CD14-positive monocyte (primary cell): ENCODE results near the gene PRLR. TPM values are rescaled to one million over a fixed set of nuclear protein-coding genes. Genes with fewer than 3 reads are reported as not detected.

Experiments used
- DNase-seq, 3 donors: peaks; one replicate each; pipeline ENCODE4 v3.0.0-alpha.2; 2011 to 2022
- H2AFZ ChIP-seq: 2 replicates; pipeline ENCODE4 v1.6.0; 2012; ENCODE audit warnings: mild to moderate bottlenecking, low read depth, low read length, inconsistent platforms; ENCODE audit not compliant: insufficient read depth, poor library complexity, severe bottlenecking
- H3K27ac ChIP-seq, 2 donors: 1 replicate in 1 of 2; 2 replicates in 1 of 2; pipeline ENCODE4 v1.5.1; 2012 to 2013; ENCODE audit warnings: low read length in 2 of 2, control low read depth in 1 of 2, inconsistent platforms in 1 of 2, low read depth in 1 of 2, mild to moderate bottlenecking in 1 of 2
- H3K27me3 ChIP-seq, 2 donors: one replicate each; pipeline versions ENCODE4 v1.6.0 to v1.6.1; 2011 to 2013; ENCODE audit warnings: low read length in 2 of 2; ENCODE audit not compliant: control insufficient read depth in 2 of 2, insufficient read depth in 2 of 2
- H3K36me3 ChIP-seq, 2 donors: replicated peaks in 1 of 2; 1 replicate in 1 of 2; 2 replicates in 1 of 2; pipeline versions ENCODE4 v1.5.1 to v1.6.1; 2012 to 2013; ENCODE audit warnings: low read length in 2 of 2, control low read depth in 1 of 2, inconsistent platforms in 1 of 2, mild to moderate bottlenecking in 1 of 2; ENCODE audit not compliant: insufficient read depth in 2 of 2, control insufficient read depth in 1 of 2
- H3K4me1 ChIP-seq, 2 donors: 1 replicate in 1 of 2; 2 replicates in 1 of 2; pipeline versions ENCODE4 v1.5.1 to v1.6.1; 2012 to 2013; ENCODE audit warnings: low read length in 2 of 2, control low read depth in 1 of 2, inconsistent platforms in 1 of 2, mild to moderate bottlenecking in 1 of 2, moderate library complexity in 1 of 2; ENCODE audit not compliant: insufficient read depth in 2 of 2, control insufficient read depth in 1 of 2
- H3K4me2 ChIP-seq: replicated peaks from 2 replicates; pipeline ENCODE3; 2012; ENCODE audit warnings: low read length, moderate library complexity, mild to moderate bottlenecking; ENCODE audit not compliant: poor library complexity, severe bottlenecking; ENCODE audit errors: extremely low read depth
- H3K4me3 ChIP-seq, 3 experiments: fragments of 200-600 bp in 1 of 3; sonication (generic) in 1 of 3; replicated peaks in 1 of 3; 1 replicate in 2 of 3; 2 replicates in 1 of 3; pipeline ENCODE4 v1.5.1; 2011 to 2013; ENCODE audit warnings: low read length in 3 of 3, mild to moderate bottlenecking in 3 of 3, control low read depth in 2 of 3, low read depth in 2 of 3, inconsistent platforms in 1 of 3, moderate library complexity in 1 of 3
- H3K79me2 ChIP-seq: 2 replicates; pipeline ENCODE4 v1.6.0; 2012; ENCODE audit warnings: mild to moderate bottlenecking, control low read depth, inconsistent platforms, low read length, moderate library complexity; ENCODE audit not compliant: insufficient read depth
- H3K9ac ChIP-seq: 2 replicates; pipeline ENCODE4 v1.6.0; 2017; ENCODE audit warnings: low read length, mild to moderate bottlenecking; ENCODE audit not compliant: insufficient read depth, poor library complexity, severe bottlenecking
- H3K9me3 ChIP-seq, 2 donors: replicated peaks in 1 of 2; 1 replicate in 1 of 2; 2 replicates in 1 of 2; pipeline versions ENCODE4 v1.5.1 to v1.6.1; 2012 to 2013; ENCODE audit warnings: low read length in 2 of 2, control low read depth in 1 of 2; ENCODE audit not compliant: control insufficient read depth in 1 of 2, insufficient read depth in 1 of 2
- H4K20me1 ChIP-seq: 2 replicates; pipeline ENCODE4 v1.6.0; 2012; ENCODE audit warnings: mild to moderate bottlenecking, low read length, control low read depth, moderate library complexity; ENCODE audit not compliant: insufficient read depth
- H3K27ac Mint-ChIP-seq, 7 donors: one replicate each; pipeline ENCODE4 v1.8.0; 2020; ENCODE audit warnings: mild to moderate bottlenecking in 7 of 7, mixed read lengths in 7 of 7, moderate library complexity in 6 of 7, inconsistent platforms in 2 of 7
- H3K27me3 Mint-ChIP-seq, 3 donors: one replicate each; pipeline ENCODE4 v1.8.0; 2021 to 2022; ENCODE audit warnings: low read depth in 3 of 3, mild to moderate bottlenecking in 3 of 3, mixed read lengths in 3 of 3, moderate library complexity in 3 of 3, inconsistent platforms in 1 of 3
- H3K36me3 Mint-ChIP-seq, 2 donors: one replicate each; pipeline ENCODE4 v1.8.0; 2020; ENCODE audit warnings: mixed read lengths in 2 of 2, inconsistent platforms in 1 of 2, mild to moderate bottlenecking in 1 of 2
- H3K4me1 Mint-ChIP-seq: one replicate; pipeline ENCODE4 v1.8.0; 2020; ENCODE audit warnings: mild to moderate bottlenecking, mixed read lengths
- H3K4me3 Mint-ChIP-seq, 2 donors: one replicate each; pipeline ENCODE4 v1.8.0; 2020; ENCODE audit warnings: mild to moderate bottlenecking in 2 of 2, mixed read lengths in 2 of 2, moderate library complexity in 1 of 2
- H3K9me3 Mint-ChIP-seq, 7 donors: one replicate each; pipeline ENCODE4 v1.8.0; 2020 to 2022; ENCODE audit warnings: mixed read lengths in 7 of 7, mild to moderate bottlenecking in 6 of 7, moderate library complexity in 6 of 7, inconsistent platforms in 2 of 7
- WGBS: methylation state at CpG from one replicate; pipeline ENCODE4 v1.1.5; 2013; ENCODE audit warnings: missing lambda C conversion rate; ENCODE audit not compliant: insufficient coverage; 5-methylcytosine and 5-hydroxymethylcytosine counted together
- intact Hi-C, 2 donors: fragments of 100-400 bp; cut with micrococcal nuclease; formaldehyde crosslinking; loops; one replicate each; pipeline versions ENCODE4 v1.15.0 to v1.15.1; 2023
- polyA plus RNA-seq, 3 donors: library from polyadenylated mRNA; depleted of rRNA in 1 of 3; unstranded in 2 of 3; stranded (reverse) in 1 of 3; fragments of 300-500 nt in 2 of 3; fragments of >200 nt in 1 of 3; fragmentation: Illumina TruSeq in 2 of 3; gene quantifications; 1 replicate in 2 of 3; 2 replicates in 1 of 3; pipeline ENCODE4 v1.2.3, GENCODE V29; 2012 to 2021
- TF ChIP-seq, protein P1 (sequence below): fragments of 200-600 bp; IDR thresholded peaks from one replicate; pipeline ENCODE4 v1.8.0; 2022; ENCODE audit warnings: antibody characterized with exemption, mild to moderate bottlenecking

Gene PRLR
- polyA plus RNA-seq, 3 donors, result 0.12 to 1.7 (median 0.88) TPM

DNA sequence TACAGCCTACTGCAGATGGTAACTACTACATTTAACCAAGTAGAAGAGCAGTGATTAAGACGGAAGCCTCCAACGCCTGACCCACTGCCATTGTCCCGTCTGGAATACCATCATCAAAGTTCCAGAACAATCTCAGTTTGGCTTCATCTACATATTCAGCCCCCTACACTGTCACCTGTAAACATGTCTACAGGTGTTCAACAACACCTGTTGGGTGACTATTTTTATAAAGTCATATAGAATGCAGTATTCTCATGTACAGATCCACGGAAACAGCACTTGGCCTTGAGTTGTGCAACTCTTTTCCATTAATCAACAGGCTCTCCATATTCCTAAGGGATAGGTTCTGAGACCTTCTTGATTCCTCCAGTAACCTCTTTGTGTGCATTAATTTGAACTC, 129.3 kb downstream of the PRLR start:
- H3K27me3 ChIP-seq, result no peaks in the 10 kb centered on the region
- H3K4me1 Mint-ChIP-seq, result no peaks in the 10 kb centered on the region
- H3K79me2 ChIP-seq, result no peaks in the 10 kb centered on the region
- H3K9me3 Mint-ChIP-seq, result peaks cover 0 to 2% (median 0%) of the 10 kb centered on the region in 7 donors
- peaks cover 0 to 3% (median under 1%) of the 10 kb centered on the region in 3 donors for H3K27me3 Mint-ChIP-seq
- no peak overlapping the region for H3K4me2 ChIP-seq
- no peak overlapping the region for H2AFZ ChIP-seq
- no peak for DNase-seq
- H3K27ac Mint-ChIP-seq, result no peak overlapping the region
- H3K9me3 ChIP-seq, result no peaks in the 10 kb centered on the region
- no peak overlapping the region for H3K4me3 ChIP-seq
- no CpG with 5 or more reads among the region's 4 CpGs for WGBS
- H3K36me3 ChIP-seq, result peaks cover 0 to 4% of the 10 kb centered on the region in 2 donors
- TF ChIP-seq, protein P1, sequence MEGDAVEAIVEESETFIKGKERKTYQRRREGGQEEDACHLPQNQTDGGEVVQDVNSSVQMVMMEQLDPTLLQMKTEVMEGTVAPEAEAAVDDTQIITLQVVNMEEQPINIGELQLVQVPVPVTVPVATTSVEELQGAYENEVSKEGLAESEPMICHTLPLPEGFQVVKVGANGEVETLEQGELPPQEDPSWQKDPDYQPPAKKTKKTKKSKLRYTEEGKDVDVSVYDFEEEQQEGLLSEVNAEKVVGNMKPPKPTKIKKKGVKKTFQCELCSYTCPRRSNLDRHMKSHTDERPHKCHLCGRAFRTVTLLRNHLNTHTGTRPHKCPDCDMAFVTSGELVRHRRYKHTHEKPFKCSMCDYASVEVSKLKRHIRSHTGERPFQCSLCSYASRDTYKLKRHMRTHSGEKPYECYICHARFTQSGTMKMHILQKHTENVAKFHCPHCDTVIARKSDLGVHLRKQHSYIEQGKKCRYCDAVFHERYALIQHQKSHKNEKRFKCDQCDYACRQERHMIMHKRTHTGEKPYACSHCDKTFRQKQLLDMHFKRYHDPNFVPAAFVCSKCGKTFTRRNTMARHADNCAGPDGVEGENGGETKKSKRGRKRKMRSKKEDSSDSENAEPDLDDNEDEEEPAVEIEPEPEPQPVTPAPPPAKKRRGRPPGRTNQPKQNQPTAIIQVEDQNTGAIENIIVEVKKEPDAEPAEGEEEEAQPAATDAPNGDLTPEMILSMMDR, result no peak
- no peaks in the 10 kb centered on the region for H3K4me1 ChIP-seq
- intact Hi-C loops, result no loop called here
- no peak overlapping the region for H3K4me3 Mint-ChIP-seq
- H4K20me1 ChIP-seq, result no peaks in the 10 kb centered on the region
- H3K27ac ChIP-seq, result no peak overlapping the region
- H3K36me3 Mint-ChIP-seq, result peaks cover 12 to 23% of the 10 kb centered on the region in 2 donors
- no peak overlapping the region for H3K9ac ChIP-seq

DNA sequence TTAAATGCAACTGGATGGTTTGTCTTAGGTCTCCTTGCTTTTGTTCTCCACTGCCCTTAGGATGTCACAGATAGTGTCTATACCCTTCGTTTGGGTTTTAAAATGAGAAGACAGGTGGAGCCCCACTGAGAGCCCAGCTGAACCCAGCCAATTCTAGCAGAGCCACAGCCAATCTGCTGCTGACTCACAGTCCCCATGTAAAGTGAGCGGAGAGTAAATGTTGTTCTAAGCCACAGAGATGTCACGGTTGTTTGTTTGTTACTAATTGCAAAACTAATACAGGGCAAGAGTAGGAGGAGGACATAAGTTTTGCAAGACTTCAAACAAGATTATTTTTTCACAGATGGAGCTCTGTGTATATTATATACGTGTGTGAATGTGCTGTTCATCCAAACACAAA, 132.1 kb downstream of the PRLR start:
- TF ChIP-seq, protein P1, result no peak
- H3K27me3 Mint-ChIP-seq, result no peaks in the 10 kb centered on the region
- intact Hi-C loops, result no loop called here
- H3K9ac ChIP-seq, result no peak overlapping the region
- no peaks in the 10 kb centered on the region for H3K4me1 Mint-ChIP-seq
- H3K4me1 ChIP-seq, result no peaks in the 10 kb centered on the region
- H3K79me2 ChIP-seq, result no peaks in the 10 kb centered on the region
- H2AFZ ChIP-seq, result no peak overlapping the region
- no peak for DNase-seq
- no peak overlapping the region for H3K4me2 ChIP-seq
- peaks cover 0 to 2% (median 0%) of the 10 kb centered on the region in 7 donors for H3K9me3 Mint-ChIP-seq
- H3K9me3 ChIP-seq, result no peaks in the 10 kb centered on the region
- H3K4me3 ChIP-seq, result no peak overlapping the region
- H3K4me3 Mint-ChIP-seq, result no peak overlapping the region
- H3K36me3 ChIP-seq, result peaks cover 0 to 4% of the 10 kb centered on the region in 2 donors
- no peak overlapping the region for H3K27ac Mint-ChIP-seq
- H3K27ac ChIP-seq, result no peak overlapping the region
- no peaks in the 10 kb centered on the region for H3K27me3 ChIP-seq
- 50% methylated on average over 1 of the region's 4 CpGs for WGBS
- H3K36me3 Mint-ChIP-seq, result peaks cover 10 to 16% of the 10 kb centered on the region in 2 donors
- H4K20me1 ChIP-seq, result no peaks in the 10 kb centered on the region
